Suprapubic skin (tissue), 4 donors: ENCODE results near the gene SLC25A33.

Experiments
- POLR2A ChIP-seq, 2 donors: fragments of 450-650 bp; IDR thresholded peaks; one replicate each; pipeline ENCODE4 v1.6.1; 2017; ENCODE audit warnings: antibody characterized with exemption in 2 of 2, mild to moderate bottlenecking in 2 of 2, moderate library complexity in 2 of 2
- POLR2AphosphoS5 ChIP-seq, 3 donors: sonication (generic); formaldehyde crosslinking; IDR thresholded peaks; one replicate each; pipeline ENCODE4 v1.6.1; 2017; ENCODE audit warnings: antibody characterized with exemption in 3 of 3
- TF ChIP-seq, protein P1 (sequence below), 2 donors: fragments of 200-600 bp in 1 of 2; fragments of 450-650 bp in 1 of 2; sonication (generic) in 1 of 2; IDR thresholded peaks; one replicate each; pipeline ENCODE4 v1.5.1; 2016 to 2019; ENCODE audit warnings: antibody characterized with exemption in 2 of 2, mild to moderate bottlenecking in 1 of 2, moderate library complexity in 1 of 2

DNA sequence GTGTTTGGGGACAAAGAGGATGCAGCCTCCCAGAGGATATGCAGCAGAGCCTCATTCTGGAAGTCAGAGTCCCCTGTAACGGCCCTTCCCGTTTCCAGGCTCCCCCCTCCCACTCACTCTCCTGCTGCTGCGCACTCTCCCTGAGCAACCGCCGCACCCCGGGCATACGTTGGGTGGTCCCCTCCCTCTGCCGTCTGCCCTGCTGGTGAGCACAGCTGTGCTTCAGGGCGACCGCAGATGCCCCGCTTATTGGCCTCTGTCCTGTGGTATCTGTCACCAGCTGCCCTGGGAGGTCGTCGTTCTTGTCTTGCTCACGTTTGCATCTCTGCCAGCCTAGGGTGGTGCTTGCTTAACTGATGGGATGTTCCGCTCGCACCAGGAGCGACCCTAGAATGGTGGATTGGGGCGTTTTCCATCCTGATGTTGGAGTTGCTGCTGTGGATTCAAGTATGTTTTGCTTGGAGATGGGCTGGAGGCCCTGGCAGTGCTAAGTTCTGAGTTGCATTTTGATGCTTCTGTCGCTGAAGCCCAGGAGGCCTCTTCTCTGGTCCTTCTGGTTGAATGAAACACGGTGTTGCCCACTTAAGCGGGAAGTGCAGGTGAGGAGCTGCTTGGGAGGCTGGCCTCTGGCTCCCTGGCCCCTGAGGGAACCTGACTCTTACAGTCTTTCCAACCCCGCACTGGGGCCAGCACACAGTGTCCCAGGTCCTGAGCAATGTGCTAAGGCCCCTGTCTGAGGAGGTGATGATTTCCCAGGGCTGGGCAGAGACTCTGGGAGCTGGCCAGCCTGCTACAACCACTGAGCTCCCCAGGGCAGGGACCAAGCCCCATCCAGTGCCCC, 52.6 kb downstream of the SLC25A33 start:
- TF ChIP-seq POLR2AphosphoS5 (IDR thresholded peaks at IDR 0.05) = no peak
- TF ChIP-seq, protein P1, sequence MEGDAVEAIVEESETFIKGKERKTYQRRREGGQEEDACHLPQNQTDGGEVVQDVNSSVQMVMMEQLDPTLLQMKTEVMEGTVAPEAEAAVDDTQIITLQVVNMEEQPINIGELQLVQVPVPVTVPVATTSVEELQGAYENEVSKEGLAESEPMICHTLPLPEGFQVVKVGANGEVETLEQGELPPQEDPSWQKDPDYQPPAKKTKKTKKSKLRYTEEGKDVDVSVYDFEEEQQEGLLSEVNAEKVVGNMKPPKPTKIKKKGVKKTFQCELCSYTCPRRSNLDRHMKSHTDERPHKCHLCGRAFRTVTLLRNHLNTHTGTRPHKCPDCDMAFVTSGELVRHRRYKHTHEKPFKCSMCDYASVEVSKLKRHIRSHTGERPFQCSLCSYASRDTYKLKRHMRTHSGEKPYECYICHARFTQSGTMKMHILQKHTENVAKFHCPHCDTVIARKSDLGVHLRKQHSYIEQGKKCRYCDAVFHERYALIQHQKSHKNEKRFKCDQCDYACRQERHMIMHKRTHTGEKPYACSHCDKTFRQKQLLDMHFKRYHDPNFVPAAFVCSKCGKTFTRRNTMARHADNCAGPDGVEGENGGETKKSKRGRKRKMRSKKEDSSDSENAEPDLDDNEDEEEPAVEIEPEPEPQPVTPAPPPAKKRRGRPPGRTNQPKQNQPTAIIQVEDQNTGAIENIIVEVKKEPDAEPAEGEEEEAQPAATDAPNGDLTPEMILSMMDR (IDR thresholded peaks at IDR 0.05) = no peak
- TF ChIP-seq POLR2A (IDR thresholded peaks at IDR 0.05) = no peak
